Panc1 (cell line): Measurements from ENCODE around the gene BCL3. TPM values are rescaled to one million over a fixed set of nuclear protein-coding genes. Genes with fewer than 3 reads are reported as not detected.
A peak's percentile ranks its signal among the peaks of the same experiment; 100 is the strongest.

Experiments
- ATAC-seq: fragments of 200-7000 bp; cut with Tn5 transposase; 2 replicates; pipeline ENCODE4 v1.9.1; 2020; ENCODE audit warnings: mild to moderate bottlenecking, moderate library complexity
- BruUV-seq: library from RNA; stranded (reverse); fragments of 400-500 nt; replicated peaks from 2 replicates; lab custom pipeline; 2021; lab: Mats Ljungman, UMichigan
- CTCF ChIA-PET: fragments of 300-600 bp; sonication (Branson Sonifier 250); formaldehyde crosslinking; loops from one replicate; lab custom pipeline; 2022; ENCODE audit warnings: antibody characterized with exemption; lab: Charles Lee
- POLR2A ChIA-PET: fragments of 300-600 bp; sonication (Branson Sonifier 250); formaldehyde crosslinking; loops from one replicate; lab custom pipeline; 2022; ENCODE audit warnings: antibody characterized with exemption; lab: Charles Lee
- DNase-seq: peaks from one replicate; pipeline ENCODE4 v3.0.0-alpha.2; 2010; ENCODE audit warnings: low read depth, low spot score
- H3K27ac ChIP-seq: 2 replicates; pipeline ENCODE4 v1.5.1; 2011; ENCODE audit warnings: mild to moderate bottlenecking, low read length, inconsistent platforms
- H3K27me3 ChIP-seq: fragments of 200-500 bp; sonication (Bioruptor generic); 2 replicates; pipeline ENCODE4 v1.6.0; 2014; ENCODE audit warnings: low read length, inconsistent platforms; ENCODE audit not compliant: control insufficient read depth, insufficient read depth
- H3K36me3 ChIP-seq: fragments of 200-500 bp; sonication (Bioruptor generic); 2 replicates; pipeline ENCODE4 v1.5.1; 2014; ENCODE audit warnings: inconsistent platforms, mild to moderate bottlenecking, low read length, moderate library complexity; ENCODE audit not compliant: control insufficient read depth, insufficient read depth
- H3K4me1 ChIP-seq: 2 replicates; pipeline ENCODE4 v1.5.1; 2011; ENCODE audit warnings: inconsistent platforms, mild to moderate bottlenecking, low read length, moderate library complexity; ENCODE audit not compliant: control insufficient read depth, insufficient read depth
- H3K4me3 ChIP-seq, 2 experiments: 2 replicates each; pipeline ENCODE4 v1.5.1; 2011 to 2012; ENCODE audit warnings: low read depth in 2 of 2, low read length in 2 of 2, mild to moderate bottlenecking in 2 of 2, inconsistent platforms in 1 of 2, moderate library complexity in 1 of 2
- H3K9me3 ChIP-seq: fragments of 200-500 bp; sonication (Bioruptor generic); 2 replicates; pipeline ENCODE4 v1.5.1; 2014; ENCODE audit warnings: low read depth, mild to moderate bottlenecking, inconsistent platforms, low read length, moderate library complexity; ENCODE audit not compliant: control insufficient read depth, insufficient read depth
- CTCF ChIP-seq: fragments of 450-650 bp; IDR thresholded peaks from 2 replicates; pipeline ENCODE4 v1.5.1; 2017; ENCODE audit warnings: mild to moderate bottlenecking
- POLR2AphosphoS5 ChIP-seq: IDR thresholded peaks from 2 replicates; pipeline ENCODE4 v1.6.1; 2012; ENCODE audit warnings: mild to moderate bottlenecking, low read depth, low read length, moderate library complexity
- REST ChIP-seq, 2 experiments: IDR thresholded peaks; 2 replicates each; pipeline ENCODE4 v1.6.1; 2011 to 2012; ENCODE audit warnings: low read depth in 2 of 2, control low read depth in 1 of 2, low read length in 1 of 2, mild to moderate bottlenecking in 1 of 2, moderate library complexity in 1 of 2; ENCODE audit not compliant: insufficient read depth in 1 of 2
- SIN3A ChIP-seq: IDR thresholded peaks from 2 replicates; pipeline ENCODE4 v1.6.1; 2012; ENCODE audit warnings: low read depth, mild to moderate bottlenecking, low read length, moderate library complexity, borderline replicate concordance; ENCODE audit not compliant: insufficient read depth
- TCF7L2 ChIP-seq: IDR thresholded peaks from 2 replicates; pipeline ENCODE4 v1.6.1; 2011; ENCODE audit warnings: mild to moderate bottlenecking, low read depth, low read length, inconsistent platforms
- in situ Hi-C: cut with HindIII; loops from 2 replicates; pipeline ENCODE4 v1.10.0; 2016; ENCODE audit warnings: low sequenced_read_pairs, low pct_unique_long_range_greater_than_20kb
- intact Hi-C: fragments of 100-400 bp; cut with micrococcal nuclease; formaldehyde crosslinking; loops from one replicate; pipeline ENCODE4 v1.10.0; 2022; ENCODE audit not compliant: unreplicated experiment
- total RNA-seq: library from RNA; stranded (reverse); gene quantifications from one replicate; pipeline ENCODE4 v1.2.1, GENCODE V29; 2021; ENCODE audit not compliant: unreplicated experiment

Gene BCL3
- total RNA-seq, 1 experiment from 2014 or later, result 48.5 TPM

GRCh38 chr19:44759083-44759804 lies 10.7 kb downstream of the BCL3 start:
- Histone ChIP-seq H3K27ac (no peak overlapping the region), H3K9me3 (no peaks in the 10 kb centered on the region), H3K36me3 (no peaks in the 10 kb centered on the region), H3K4me3 (no peak overlapping the region), H3K4me1 (peaks cover 27% of the 10 kb centered on the region), H3K27me3 (no peaks in the 10 kb centered on the region)
- intact Hi-C loops, result no loop called here
- ChIA-PET POLR2A (no interaction called here), CTCF (no interaction called here)
- in situ Hi-C loops, result no loop called here
- no peak for TF ChIP-seq CTCF
- BruUV-seq, result no TSS peak
- ATAC-seq (no peak), DNase-seq (no peak)

- H3K36me3 ChIP-seq, result no peaks in the 10 kb centered on the region
- no TSS peak for BruUV-seq
- DNase-seq (no peak), ATAC-seq (no peak)
- POLR2A ChIA-PET, result no interaction called here
- H3K9me3 ChIP-seq, result no peaks in the 10 kb centered on the region
- TF ChIP-seq CTCF, result no peak
- in situ Hi-C loops, result no loop called here
- no peak overlapping the region for H3K4me3 ChIP-seq
- no peak overlapping the region for H3K27ac ChIP-seq
- intact Hi-C loops, result no loop called here
- peaks cover 6% of the 10 kb centered on the region for H3K4me1 ChIP-seq
- H3K27me3 ChIP-seq, result no peaks in the 10 kb centered on the region
- CTCF ChIA-PET, result interaction anchor here (0.6 kb wide), 1 partner anchor 1003 kb away, joined by 3 read pairs; no protein-coding TSS in a partner anchor
Measured at GRCh38 chr19:44762038-44762437, 13.5 kb downstream of the BCL3 start.

GRCh38 chr19:44765033-44765948 lies 16.8 kb downstream of the BCL3 start:
- H3K4me1 ChIP-seq, result peaks cover 6% of the 10 kb centered on the region
- ChIA-PET CTCF (interaction anchor here (2.3 kb wide), 1 partner anchor 41 kb away, joined by 10 read pairs; no protein-coding TSS in a partner anchor), POLR2A (interaction anchor here (0.5 kb wide), 1 partner anchor 75 kb away, joined by 4 read pairs; no protein-coding TSS in a partner anchor)
- H3K27ac ChIP-seq, result 0 out of 2 replicates have a peak overlapping the region, but pooled peaks have one; percentile 17
- DNase-seq, result no peak
- H3K27me3 ChIP-seq, result no peaks in the 10 kb centered on the region
- no peak overlapping the region for H3K4me3 ChIP-seq
- no TSS peak for BruUV-seq
- H3K36me3 ChIP-seq, result no peaks in the 10 kb centered on the region
- H3K9me3 ChIP-seq, result no peaks in the 10 kb centered on the region
- in situ Hi-C loops (no loop called here), intact Hi-C loops (no loop called here)
- TF ChIP-seq REST (IDR thresholded peaks at IDR 0.05; ENCODE audit: insufficient read depth in 1 of 2, low read depth in 2 of 2, low read length in 1 of 2), result no peak
- no peak for TF ChIP-seq CTCF
- TF ChIP-seq TCF7L2, result no peak
- no peak for TF ChIP-seq POLR2AphosphoS5
- no peak for TF ChIP-seq SIN3A
- ATAC-seq, result no peak
